Measurements from ENCODE around the gene SPC24.
"Not testable (repeated sequence)": the region's sequence is repeated elsewhere in the genome, so short reads cannot be mapped to it uniquely, and the experiment has no call there.

Gene SPC24

GRCh38 chr19:11123114-11123513, 32.5 kb downstream of the SPC24 start:
- H3K4me3 ChIP-seq (replicated peaks; ENCODE audit: low read depth, low read length): no peak overlapping the region
- no peak for TF ChIP-seq CTCF (IDR thresholded peaks at IDR 0.05; ENCODE audit: low read length, missing control alignments)
- DNase-seq (ENCODE audit: low read depth): no peak

GRCh38 chr19:11121963-11122362, 33.6 kb downstream of the SPC24 start:
- DNase-seq (ENCODE audit: low read depth); H3K4me3 ChIP-seq (replicated peaks; ENCODE audit: low read depth, low read length): not testable (repeated sequence)

GRCh38 chr19:11116507-11116906, 39.1 kb downstream of the SPC24 start:
- TF ChIP-seq CTCF (IDR thresholded peaks at IDR 0.05; ENCODE audit: low read length, missing control alignments): no peak
- no peak overlapping the region for H3K4me3 ChIP-seq (replicated peaks; ENCODE audit: low read depth, low read length)

GRCh38 chr19:11115895-11116446, 39.6 kb downstream of the SPC24 start:
- TF ChIP-seq CTCF (IDR thresholded peaks at IDR 0.05; ENCODE audit: low read length, missing control alignments): no peak
- no peak overlapping the region for H3K4me3 ChIP-seq (replicated peaks; ENCODE audit: low read depth, low read length)
- DNase-seq (ENCODE audit: low read depth): no peak

More at GRCh38 chr19:11116507-11116906, 39.1 kb downstream of the SPC24 start:
- no peak for DNase-seq (ENCODE audit: low read depth)

DNA sequence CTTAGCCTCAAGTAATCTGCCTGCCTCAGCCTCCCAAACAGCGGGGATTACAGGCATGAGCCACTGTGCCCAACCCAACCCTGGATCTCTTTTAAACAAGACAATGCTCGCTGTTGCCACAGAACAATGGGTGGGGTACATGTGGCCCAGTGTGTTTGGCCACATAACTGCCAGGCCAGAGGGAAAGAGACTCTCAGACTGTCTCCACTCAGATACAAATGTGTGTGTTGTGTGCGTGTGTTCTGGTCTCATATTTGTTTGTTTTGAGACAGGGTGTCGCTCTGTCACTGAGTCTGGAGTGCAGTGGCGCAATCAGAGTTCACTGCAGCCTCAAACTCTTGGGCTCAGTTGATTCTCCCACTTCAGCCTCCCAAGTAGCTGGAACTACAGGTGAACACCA, 40.5 kb downstream of the SPC24 start:
- DNase-seq (ENCODE audit: low read depth): no peak
- H3K4me3 ChIP-seq (replicated peaks; ENCODE audit: low read depth, low read length): no peak overlapping the region
- no peak for TF ChIP-seq CTCF (IDR thresholded peaks at IDR 0.05; ENCODE audit: low read length, missing control alignments)

DNA sequence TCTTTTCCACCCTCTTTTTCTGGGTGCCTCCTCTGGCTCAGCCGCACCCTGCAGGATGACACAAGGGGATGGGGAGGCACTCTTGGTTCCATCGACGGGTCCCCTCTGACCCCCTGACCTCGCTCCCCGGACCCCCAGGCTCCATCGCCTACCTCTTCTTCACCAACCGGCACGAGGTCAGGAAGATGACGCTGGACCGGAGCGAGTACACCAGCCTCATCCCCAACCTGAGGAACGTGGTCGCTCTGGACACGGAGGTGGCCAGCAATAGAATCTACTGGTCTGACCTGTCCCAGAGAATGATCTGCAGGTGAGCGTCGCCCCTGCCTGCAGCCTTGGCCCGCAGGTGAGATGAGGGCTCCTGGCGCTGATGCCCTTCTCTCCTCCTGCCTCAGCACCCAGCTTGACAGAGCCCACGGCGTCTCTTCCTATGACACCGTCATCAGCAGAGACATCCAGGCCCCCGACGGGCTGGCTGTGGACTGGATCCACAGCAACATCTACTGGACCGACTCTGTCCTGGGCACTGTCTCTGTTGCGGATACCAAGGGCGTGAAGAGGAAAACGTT, 42.4 kb downstream of the SPC24 start:
- no peak for TF ChIP-seq CTCF (IDR thresholded peaks at IDR 0.05; ENCODE audit: low read length, missing control alignments)
- DNase-seq (ENCODE audit: low read depth): no peak
- H3K4me3 ChIP-seq (replicated peaks; ENCODE audit: low read depth, low read length): no peak overlapping the region

DNA sequence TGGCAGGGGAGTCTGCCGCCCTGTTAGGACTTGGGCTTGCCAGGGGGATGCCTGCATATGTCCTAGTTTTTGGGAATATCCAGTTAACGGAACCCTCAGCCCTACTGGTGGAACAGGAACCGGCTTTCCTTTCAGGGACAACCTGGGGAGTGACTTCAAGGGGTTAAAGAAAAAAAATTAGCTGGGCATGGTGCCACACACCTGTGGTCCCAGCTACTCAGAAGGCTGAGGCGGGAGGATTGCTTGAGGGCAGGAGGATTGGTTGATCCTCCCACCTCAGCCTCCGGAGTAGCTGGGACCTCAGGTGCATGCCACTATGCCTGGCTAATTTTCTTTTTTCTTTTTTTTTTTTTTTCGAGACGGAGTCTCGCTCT, 43.8 kb downstream of the SPC24 start:
- DNase-seq (ENCODE audit: low read depth): no peak
- H3K4me3 ChIP-seq (replicated peaks; ENCODE audit: low read depth, low read length): no peak overlapping the region
- TF ChIP-seq CTCF (IDR thresholded peaks at IDR 0.05; ENCODE audit: low read length, missing control alignments): no peak
